MM.1S (cell line): Measurements from ENCODE around the gene CITED4.

Experiments used
- DNase-seq: peaks from one replicate; pipeline ENCODE4 v3.0.0-alpha.2; 2015
- H2AFZ ChIP-seq: fragments of 300-600 bp; sonication (generic); 2 replicates; pipeline ENCODE4 v1.6.0; 2016; ENCODE audit warnings: antibody characterized with exemption, low read length
- H3F3A ChIP-seq: fragments of 300-600 bp; sonication (generic); 2 replicates; pipeline ENCODE4 v1.6.1; 2016; ENCODE audit warnings: mild to moderate bottlenecking, antibody characterized with exemption, low read length, moderate library complexity, mixed read lengths; ENCODE audit not compliant: insufficient read depth
- H3K27ac ChIP-seq: fragments of 300-600 bp; sonication (generic); 2 replicates; pipeline ENCODE4 v1.5.1; 2016; ENCODE audit warnings: mild to moderate bottlenecking, low read length
- H3K27me3 ChIP-seq: fragments of 300-600 bp; sonication (generic); replicated peaks from 2 replicates; pipeline ENCODE4 v1.6.0; 2016; ENCODE audit warnings: low read length; ENCODE audit not compliant: insufficient read depth
- H3K36me3 ChIP-seq: fragments of 300-600 bp; sonication (generic); replicated peaks from 2 replicates; pipeline ENCODE4 v1.6.1; 2016; ENCODE audit warnings: mild to moderate bottlenecking, low read length, mixed read lengths; ENCODE audit not compliant: insufficient read depth
- H3K4me1 ChIP-seq: fragments of 300-600 bp; sonication (generic); 2 replicates; pipeline ENCODE4 v1.6.1; 2016; ENCODE audit warnings: low read length, mixed read lengths
- H3K4me2 ChIP-seq: fragments of 300-600 bp; sonication (generic); 2 replicates; pipeline ENCODE4 v1.6.0; 2016; ENCODE audit warnings: low read depth, low read length
- H3K4me3 ChIP-seq: fragments of 300-600 bp; sonication (generic); 2 replicates; pipeline ENCODE4 v1.5.1; 2016; ENCODE audit warnings: low read length, mixed read lengths
- H3K79me2 ChIP-seq: fragments of 300-600 bp; sonication (generic); 2 replicates; pipeline ENCODE4 v1.6.1; 2016; ENCODE audit warnings: mixed run types, low read length, mixed read lengths
- H3K9ac ChIP-seq: fragments of 300-600 bp; sonication (generic); 2 replicates; pipeline ENCODE4 v1.6.1; 2016; ENCODE audit warnings: low read length, mixed read lengths
- H3K9me2 ChIP-seq: fragments of 300-600 bp; sonication (generic); replicated peaks from 2 replicates; pipeline ENCODE4 v1.6.1; 2016; ENCODE audit warnings: mild to moderate bottlenecking, low read length, mixed read lengths; ENCODE audit not compliant: insufficient read depth
- H3K9me3 ChIP-seq: fragments of 300-600 bp; sonication (generic); replicated peaks from 2 replicates; pipeline ENCODE4 v1.6.1; 2016; ENCODE audit warnings: mild to moderate bottlenecking, low read length, mixed read lengths; ENCODE audit not compliant: insufficient read depth
- H4K20me1 ChIP-seq: fragments of 300-600 bp; sonication (generic); 2 replicates; pipeline ENCODE4 v1.6.1; 2016; ENCODE audit warnings: mild to moderate bottlenecking, low read length, moderate library complexity, mixed read lengths; ENCODE audit not compliant: insufficient read depth
- CTCF ChIP-seq: fragments of 300-600 bp; sonication (generic); IDR thresholded peaks from 2 replicates; pipeline ENCODE4 v1.5.1; 2016; ENCODE audit warnings: antibody characterized with exemption, low read length, mixed read lengths
- EZH2 ChIP-seq: fragments of 300-600 bp; sonication (generic); optimal IDR thresholded peaks from 2 replicates; pipeline ENCODE3; 2017; ENCODE audit warnings: low read depth, mild to moderate bottlenecking, antibody characterized with exemption, low read length, mixed read lengths
- EZH2phosphoT487 ChIP-seq: fragments of 300-600 bp; sonication (generic); IDR thresholded peaks from 2 replicates; pipeline ENCODE4 v1.6.1; 2018; ENCODE audit warnings: antibody characterized with exemption, low read length

The CITED4 gene

GRCh38 chr1:40908350-40908749, 46.2 kb upstream of the CITED4 start:
- no peaks in the 10 kb centered on the region for H3K9me3 ChIP-seq
- no peaks in the 10 kb centered on the region for H3K4me1 ChIP-seq
- no peaks in the 10 kb centered on the region for H3F3A ChIP-seq
- TF ChIP-seq CTCF, result no peak
- TF ChIP-seq EZH2, result no peak
- no peak for TF ChIP-seq EZH2phosphoT487
- H3K27ac ChIP-seq, result no peak overlapping the region
- DNase-seq, result no peak
- H3K4me3 ChIP-seq, result no peak overlapping the region
- no peak overlapping the region for H3K4me2 ChIP-seq
- H3K9ac ChIP-seq, result no peak overlapping the region
- no peaks in the 10 kb centered on the region for H3K27me3 ChIP-seq
- H3K79me2 ChIP-seq, result no peaks in the 10 kb centered on the region
- H3K36me3 ChIP-seq, result no peaks in the 10 kb centered on the region
- H3K9me2 ChIP-seq, result no peaks in the 10 kb centered on the region
- no peak overlapping the region for H2AFZ ChIP-seq
- H4K20me1 ChIP-seq, result no peaks in the 10 kb centered on the region

GRCh38 chr1:40907899-40908298, 45.7 kb upstream of the CITED4 start:
- Histone ChIP-seq H3K4me1 (no peaks in the 10 kb centered on the region), H3K4me2 (no peak overlapping the region), H3K9ac (no peak overlapping the region), H3K9me2 (no peaks in the 10 kb centered on the region), H3K36me3 (no peaks in the 10 kb centered on the region), H3K79me2 (no peaks in the 10 kb centered on the region), H3F3A (no peaks in the 10 kb centered on the region), H4K20me1 (no peaks in the 10 kb centered on the region), H3K27ac (no peak overlapping the region), H3K4me3 (no peak overlapping the region), H3K9me3 (no peaks in the 10 kb centered on the region), H2AFZ (no peak overlapping the region), H3K27me3 (no peaks in the 10 kb centered on the region)
- TF ChIP-seq CTCF, result no peak
- TF ChIP-seq EZH2phosphoT487, result no peak
- TF ChIP-seq EZH2, result no peak
- no peak for DNase-seq

- Histone ChIP-seq H3K9ac (no peak overlapping the region), H3K27me3 (no peaks in the 10 kb centered on the region), H4K20me1 (no peaks in the 10 kb centered on the region), H3K4me1 (no peaks in the 10 kb centered on the region), H3K9me2 (no peaks in the 10 kb centered on the region), H2AFZ (no peak overlapping the region), H3K79me2 (no peaks in the 10 kb centered on the region), H3K9me3 (no peaks in the 10 kb centered on the region), H3K4me3 (no peak overlapping the region), H3K36me3 (no peaks in the 10 kb centered on the region), H3F3A (no peaks in the 10 kb centered on the region), H3K27ac (no peak overlapping the region), H3K4me2 (no peak overlapping the region)
- no peak for TF ChIP-seq EZH2
- no peak for TF ChIP-seq EZH2phosphoT487
- no peak for TF ChIP-seq CTCF
- DNase-seq, result no peak
Measured at GRCh38 chr1:40906781-40907400, 44.7 kb upstream of the CITED4 start.
